VCaP (cell line): ENCODE data around the gene GATD1.

Experiments
- H3K27ac ChIP-seq: fragments of 450-650 bp; 2 replicates; pipeline ENCODE4 v1.5.1; 2017
- CTCF ChIP-seq: fragments of 450-650 bp; conservative IDR thresholded peaks from 2 replicates; pipeline ENCODE4 v1.5.1; 2017; ENCODE audit warnings: mild to moderate bottlenecking, moderate library complexity

The GATD1 gene

DNA sequence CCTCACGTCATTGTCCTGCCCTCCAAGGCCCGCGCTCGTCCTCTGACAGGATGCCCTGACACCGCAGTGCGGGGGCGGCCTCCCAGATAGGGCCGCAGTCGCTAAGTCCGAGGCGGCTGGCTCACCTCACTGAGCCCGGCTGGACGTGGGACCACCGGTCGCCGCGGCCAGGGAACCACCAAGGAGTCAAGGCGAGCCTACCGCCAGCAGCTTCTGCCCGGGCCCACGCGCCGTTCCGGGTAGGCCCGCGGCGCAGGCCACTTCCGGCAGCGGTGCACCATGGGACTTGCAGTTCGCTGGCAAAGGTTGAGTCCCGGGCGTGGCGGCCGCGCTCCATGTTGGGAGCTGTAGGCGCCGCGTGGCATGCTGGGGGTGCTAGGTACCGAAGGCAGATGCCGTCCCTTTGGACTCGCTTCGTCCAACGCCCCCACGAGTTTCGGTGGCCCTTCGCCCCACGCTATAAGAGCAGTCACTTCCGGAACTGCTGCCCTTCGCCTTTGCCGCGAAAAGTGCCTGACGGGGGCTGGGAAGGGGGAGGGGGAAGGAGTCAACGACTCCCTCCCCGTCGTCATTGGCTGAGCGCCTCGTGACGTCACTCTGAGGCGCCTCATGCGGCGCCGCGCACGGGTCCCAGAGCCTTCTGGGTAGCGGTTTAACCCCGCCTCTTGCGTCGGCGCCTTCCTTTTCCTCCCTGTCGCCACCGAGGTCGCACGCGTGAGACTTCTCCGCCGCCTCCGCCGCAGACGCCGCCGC, 32.2 kb upstream of the GATD1 start, which contains the start of gene RPLP2:
Gene RPLP2, plus strand, starts transcription at position 681 of the 753 bp plus-strand sequence. CDS start 268 bp downstream, outside the sequence.
- no peak for TF ChIP-seq CTCF
- H3K27ac ChIP-seq: peak within 1 kb of the TSS; percentile 94

- peak overlapping the region; percentile 94 for H3K27ac ChIP-seq
- TF ChIP-seq CTCF: no peak
These were observed 31.4 kb upstream of the GATD1 start for GRCh38 chr11:808427-809286.

GRCh38 chr11:804599-804964, 27.3 kb upstream of the GATD1 start:
- TF ChIP-seq CTCF: no peak
- peak overlapping the region; percentile 84 for H3K27ac ChIP-seq

DNA sequence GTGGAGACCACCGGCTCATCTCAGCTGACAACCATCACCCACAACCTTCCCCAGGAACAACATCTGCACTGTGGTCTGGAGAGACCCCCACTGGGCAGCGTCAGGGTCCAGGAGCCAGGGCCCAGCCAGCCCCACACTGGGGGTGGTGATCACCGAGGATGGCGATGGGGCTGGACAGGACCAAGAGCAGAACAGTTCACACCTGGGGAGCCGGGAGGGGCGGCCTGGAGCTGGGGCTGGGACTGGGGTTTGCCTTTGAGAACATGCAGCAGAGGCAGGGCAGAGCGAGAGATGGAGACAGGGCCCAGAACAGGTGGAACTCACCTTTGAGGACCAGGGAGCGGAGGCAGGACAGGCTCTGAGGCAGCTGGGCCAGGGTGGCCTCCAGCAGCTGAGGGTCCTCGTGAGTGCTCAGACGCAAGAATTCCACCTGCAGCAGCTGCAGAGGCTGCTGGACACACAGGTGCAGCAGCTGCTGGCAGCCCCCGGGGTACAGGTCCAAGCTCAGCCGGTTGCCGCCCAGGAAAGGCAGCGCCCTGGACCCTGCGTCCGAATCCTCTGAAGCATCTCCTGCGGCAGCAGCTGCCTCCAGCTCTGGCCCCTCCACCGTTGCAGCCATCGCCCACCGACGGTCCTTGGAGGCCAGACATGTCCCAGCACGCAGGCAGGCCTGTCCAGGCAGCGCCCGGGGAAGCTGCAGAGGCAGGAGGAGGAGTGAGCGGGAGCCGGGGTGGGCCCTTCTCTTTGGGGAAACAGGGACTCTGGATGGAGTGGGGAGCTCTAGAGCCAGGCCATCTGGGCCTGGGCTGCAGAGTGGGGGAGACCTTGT, 26.7 kb upstream of the GATD1 start:
- TF ChIP-seq CTCF: no peak
- peak overlapping the region; percentile 84 for H3K27ac ChIP-seq

DNA sequence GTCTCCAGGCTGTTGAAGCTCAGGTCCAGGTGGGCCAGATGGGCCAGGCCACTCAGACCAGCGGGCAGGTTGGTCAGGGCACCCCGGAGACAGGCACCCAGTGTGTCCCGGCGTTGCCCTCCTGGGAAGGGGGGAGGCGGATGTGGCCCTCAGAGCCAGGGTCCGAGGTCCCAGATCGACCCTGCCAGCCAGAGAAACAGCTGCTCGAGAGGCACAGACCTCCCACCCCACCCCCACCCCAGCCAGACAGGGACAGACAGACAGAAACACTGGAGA, 26.1 kb upstream of the GATD1 start:
- no peak for TF ChIP-seq CTCF
- peak overlapping the region; percentile 84; the same call in 1 of the 2 replicates for H3K27ac ChIP-seq

DNA sequence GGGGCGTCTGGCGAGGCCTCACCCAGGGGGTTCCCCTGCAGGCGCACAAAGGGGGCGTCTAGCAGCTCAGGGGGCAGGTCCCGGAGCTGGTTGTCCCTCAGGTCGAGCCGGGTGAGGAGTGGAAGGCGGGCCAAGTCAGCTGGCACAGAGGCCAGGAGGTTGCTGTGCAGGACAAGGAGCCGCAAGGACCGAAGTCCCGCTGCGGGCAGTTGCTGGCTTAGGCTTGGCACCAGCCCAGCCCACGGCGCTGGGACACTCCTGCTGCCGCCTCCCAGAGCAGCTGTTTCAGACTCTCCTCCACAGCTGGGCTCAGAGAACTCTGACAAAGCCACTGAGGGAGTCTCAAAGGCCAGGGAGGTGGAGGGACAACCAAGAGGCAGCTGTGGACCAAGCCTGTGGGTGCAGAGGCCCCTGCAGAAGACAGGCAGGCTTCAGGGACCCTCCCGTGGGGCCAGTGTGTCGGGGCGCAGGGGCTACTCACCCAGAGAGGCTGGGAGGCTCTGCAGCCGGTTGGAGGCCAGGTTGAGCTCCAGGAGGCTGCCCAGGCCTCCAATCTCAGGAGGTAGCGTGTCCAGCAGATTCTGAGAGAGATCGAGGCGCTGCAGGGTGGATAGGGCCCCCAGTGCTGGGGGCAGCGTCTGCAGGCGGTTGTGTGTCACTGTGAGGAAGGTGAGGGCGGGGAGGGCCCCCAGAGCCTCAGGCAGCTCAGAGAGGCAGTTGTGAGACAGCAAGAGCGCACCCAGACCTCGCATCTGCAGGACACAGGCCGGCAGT, 25.6 kb upstream of the GATD1 start:
- no peak overlapping the region; the same call in 1 of the 2 replicates for H3K27ac ChIP-seq

More for the DNA sequence above, 25.6 kb upstream of the GATD1 start:
- TF ChIP-seq CTCF: no peak
